ENCODE results near the gene PSG5. TPM values are rescaled to one million over a fixed set of nuclear protein-coding genes. Genes with fewer than 3 reads are reported as not detected.
"Not testable (repeated sequence)": the region's sequence is repeated elsewhere in the genome, so short reads cannot be mapped to it uniquely, and the experiment has no call there.

Gene PSG5
- total RNA-seq, 1 donor from 2014 or later, result not detected

GRCh38 chr19:43188092-43188491 is 1.8 kb upstream of the PSG5 start:
- DNase-seq (ENCODE audit: low read depth), result not testable (repeated sequence)

GRCh38 chr19:43181869-43182771 is 4.2 kb downstream of the PSG5 start:
- not testable (repeated sequence) for DNase-seq (ENCODE audit: low read depth)

DNA sequence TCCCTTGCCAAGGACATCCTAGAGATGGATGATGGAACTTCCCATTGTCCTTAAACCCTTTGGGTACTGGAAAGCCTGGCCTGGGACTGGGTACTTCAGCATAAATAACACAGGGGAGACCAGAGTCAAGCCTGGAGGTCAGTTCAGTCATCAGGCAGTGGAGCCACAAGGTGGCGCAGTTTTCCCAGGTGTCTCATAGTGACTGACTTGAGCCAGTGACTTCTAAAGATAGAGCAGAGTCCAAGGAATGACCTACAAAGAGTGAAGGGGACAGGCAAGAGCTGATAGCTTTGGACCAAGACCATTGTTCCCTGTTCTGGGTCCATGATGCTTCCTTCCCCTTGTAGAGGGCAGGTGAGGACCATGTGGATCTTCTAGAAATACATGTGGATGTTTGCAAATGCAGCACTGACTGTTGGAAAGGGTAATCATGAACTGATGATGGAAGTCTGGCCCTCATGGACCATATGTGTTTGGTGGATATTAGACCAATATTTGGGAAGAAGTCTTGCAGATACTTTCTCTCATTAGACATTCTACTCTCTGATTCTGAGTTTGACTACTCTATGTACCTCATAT is 6.7 kb downstream of the PSG5 start:
- not testable (repeated sequence) for DNase-seq (ENCODE audit: low read depth)

DNA sequence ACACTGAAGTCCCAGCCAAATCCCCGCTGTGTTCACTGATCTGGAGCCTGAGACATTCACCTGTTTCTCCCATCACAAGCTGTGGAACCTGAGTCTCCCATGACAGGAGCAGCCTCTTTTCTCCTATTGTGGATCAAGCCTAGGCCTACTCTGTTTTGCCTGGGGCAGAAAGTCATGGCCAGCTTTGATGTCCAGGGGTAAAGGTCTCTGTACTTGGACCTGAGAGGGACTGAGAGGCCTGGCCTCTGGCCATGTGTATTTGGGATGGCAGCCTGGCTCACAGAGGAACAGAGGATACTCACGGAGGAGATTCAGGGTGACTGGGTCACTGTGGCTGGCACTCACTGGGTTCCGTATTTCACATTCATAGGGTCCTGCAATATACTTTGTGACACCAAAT is 7.8 kb downstream of the PSG5 start:
- not testable (repeated sequence) for DNase-seq (ENCODE audit: low read depth)

GRCh38 chr19:43165906-43166305 is 20.4 kb downstream of the PSG5 start:
- DNase-seq (ENCODE audit: low read depth), result not testable (repeated sequence)

DNA sequence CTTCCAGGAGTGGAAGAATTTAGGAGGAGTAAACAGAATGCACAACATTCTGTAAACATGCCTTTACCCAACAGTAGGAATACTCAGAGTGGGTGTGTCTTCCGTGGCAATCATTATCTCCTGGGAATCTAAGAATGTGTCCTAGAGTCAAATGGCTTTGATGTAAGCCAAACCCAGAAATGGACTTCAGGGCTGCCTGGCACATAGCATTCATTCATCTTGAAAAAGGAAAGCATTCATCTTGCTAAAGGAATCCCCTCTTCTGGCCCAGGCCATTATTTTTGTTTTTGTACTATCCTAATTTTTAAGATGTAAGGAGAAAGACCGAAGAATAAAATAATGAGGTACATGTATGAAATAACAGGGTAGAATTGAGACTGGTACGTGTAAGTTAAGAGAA is 23.2 kb downstream of the PSG5 start:
- DNase-seq (ENCODE audit: low read depth), result not testable (repeated sequence)

DNA sequence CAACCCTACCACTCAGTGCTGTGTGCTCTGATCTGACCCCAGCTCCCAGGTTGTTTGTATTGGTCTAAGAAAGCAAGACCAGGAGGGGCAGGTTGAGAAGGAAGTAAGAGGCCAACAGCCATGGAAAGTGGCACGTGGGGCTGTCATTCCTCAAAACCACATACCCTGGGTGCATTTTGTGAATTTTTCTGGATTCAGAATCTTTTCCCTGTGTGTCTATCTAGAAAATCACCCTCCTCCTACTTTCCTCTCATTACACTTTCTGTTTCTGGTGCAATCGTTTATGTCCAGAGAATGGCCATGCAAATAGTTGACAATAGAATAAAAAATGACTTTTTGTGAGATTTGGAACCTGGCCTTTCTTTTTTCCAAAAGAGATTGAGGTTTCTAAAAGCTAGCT is 24.1 kb downstream of the PSG5 start:
- not testable (repeated sequence) for DNase-seq (ENCODE audit: low read depth)

- DNase-seq (ENCODE audit: low read depth), result peak; percentile 9
These were observed 34.1 kb downstream of the PSG5 start for GRCh38 chr19:43152214-43152613.

DNA sequence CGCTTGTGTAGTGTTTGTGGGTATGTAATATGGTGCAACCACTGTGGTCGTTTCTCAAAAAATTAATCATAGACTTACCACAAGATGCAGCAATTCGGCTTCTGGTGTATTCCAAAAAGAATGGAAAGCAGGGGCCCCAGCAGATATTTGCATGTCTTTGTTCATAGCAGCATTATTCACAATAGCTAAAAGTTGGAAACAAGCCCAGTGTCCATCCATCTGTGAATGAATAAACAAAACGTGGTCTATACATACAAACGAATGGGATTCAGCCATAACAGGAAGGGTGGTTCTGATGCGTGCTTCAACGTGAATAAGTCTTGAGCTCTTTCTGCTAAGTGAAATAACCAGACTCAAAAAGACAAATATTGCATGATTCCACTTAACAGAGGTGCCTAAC is 36.5 kb downstream of the PSG5 start:
- DNase-seq (ENCODE audit: low read depth), result not testable (repeated sequence)

DNA sequence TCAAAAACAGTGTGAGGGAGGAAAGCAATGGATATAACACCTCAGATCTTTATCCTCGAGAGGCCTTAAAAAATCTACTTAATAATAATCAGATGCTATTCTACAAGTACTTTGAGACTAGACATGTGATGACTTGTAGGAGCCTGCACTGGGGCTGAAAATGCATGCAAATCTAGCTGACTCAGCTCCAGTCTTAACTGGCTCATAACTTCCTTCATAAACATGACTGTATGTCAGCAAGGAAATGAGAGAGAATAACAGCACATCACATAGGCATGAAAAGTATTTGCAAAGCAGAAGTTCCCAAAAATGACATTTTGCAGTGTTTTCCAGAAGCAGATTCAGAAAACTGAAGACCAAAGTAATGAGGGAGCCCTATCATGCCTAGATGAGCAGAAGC is 38.1 kb downstream of the PSG5 start:
- peak; percentile 21 for DNase-seq (ENCODE audit: low read depth)

- DNase-seq (ENCODE audit: low read depth), result not testable (repeated sequence)
These were observed 44.6 kb downstream of the PSG5 start for GRCh38 chr19:43141763-43142162.

DNA sequence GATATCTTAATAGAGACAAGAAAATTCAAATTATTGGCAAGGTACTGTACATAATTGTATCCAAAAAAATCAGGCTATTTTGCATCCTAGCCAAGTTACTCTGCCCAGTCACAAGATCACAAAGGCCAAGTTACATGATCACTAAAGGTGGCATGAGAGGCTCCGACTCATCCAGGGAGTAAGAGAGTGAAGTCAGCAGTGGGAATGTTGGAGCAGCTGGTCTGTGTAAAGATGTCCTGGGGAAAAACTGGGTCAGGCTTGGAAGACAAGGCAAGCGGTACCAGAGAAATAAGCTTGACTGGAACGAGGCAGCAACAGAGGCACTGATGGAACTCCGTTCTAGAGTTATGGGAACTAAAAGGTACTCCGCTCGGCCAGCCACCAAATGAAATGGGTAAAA is 53.6 kb downstream of the PSG5 start:
- peak; percentile 40 for DNase-seq (ENCODE audit: low read depth)

- not testable (repeated sequence) for DNase-seq (ENCODE audit: low read depth)
These were observed 55.0 kb downstream of the PSG5 start for GRCh38 chr19:43131281-43131842.

- DNase-seq (ENCODE audit: low read depth), result not testable (repeated sequence)
These were observed 57.1 kb downstream of the PSG5 start for GRCh38 chr19:43129197-43129596.

GRCh38 chr19:43127336-43127735 is 59.0 kb downstream of the PSG5 start:
- peak; percentile 32 for DNase-seq (ENCODE audit: low read depth)

DNA sequence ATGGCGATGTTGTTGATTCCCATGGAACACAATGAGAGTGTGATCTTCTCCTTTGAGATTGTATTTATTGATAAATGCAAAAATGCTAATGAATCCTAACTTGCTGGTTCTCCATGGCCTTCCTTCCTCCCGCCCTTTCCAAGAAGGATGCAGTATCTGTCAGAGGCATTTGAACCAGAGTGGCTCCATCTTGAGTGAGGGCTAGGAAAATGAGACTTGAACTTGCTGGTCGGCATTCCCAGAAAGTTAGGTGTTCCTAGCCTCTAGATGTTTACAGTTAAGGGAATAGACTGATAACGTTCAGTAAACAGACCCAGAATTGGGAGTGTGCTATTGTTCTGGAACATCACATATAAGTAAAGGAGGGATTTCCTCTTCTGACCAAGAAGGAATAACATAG is 59.6 kb downstream of the PSG5 start:
- no peak for DNase-seq (ENCODE audit: low read depth)

- no peak for DNase-seq (ENCODE audit: low read depth)
These were observed 62.0 kb downstream of the PSG5 start for GRCh38 chr19:43124360-43124759.

DNA sequence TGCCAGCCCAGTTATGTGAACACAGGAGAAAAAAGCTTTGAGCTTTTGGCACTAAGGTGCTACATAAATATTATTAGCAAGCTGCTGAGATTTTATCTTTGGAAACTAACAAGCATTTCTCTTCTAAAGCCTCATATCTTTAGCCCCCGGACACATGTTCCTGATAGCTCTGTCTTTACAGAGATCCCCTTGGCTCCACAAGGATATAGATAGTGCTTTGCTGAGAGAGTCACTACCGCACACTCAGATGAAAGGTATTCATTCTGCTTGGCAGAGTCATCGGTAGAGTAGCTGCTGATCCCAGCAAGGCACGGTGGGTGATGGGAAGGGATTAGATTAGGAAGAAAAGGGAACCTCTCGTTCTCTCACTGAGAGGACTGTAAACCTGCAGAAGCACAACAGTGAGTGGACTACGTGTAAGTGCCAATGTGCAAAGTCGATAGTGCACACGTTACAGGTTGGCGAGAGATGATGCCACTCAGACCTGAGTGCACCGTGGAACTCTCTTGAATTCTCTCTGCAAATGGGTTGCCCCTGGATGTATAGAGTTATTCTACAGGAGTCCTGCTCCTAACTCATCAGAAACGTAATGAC is 65.8 kb downstream of the PSG5 start:
- peak; percentile 37 for DNase-seq (ENCODE audit: low read depth)

DNA sequence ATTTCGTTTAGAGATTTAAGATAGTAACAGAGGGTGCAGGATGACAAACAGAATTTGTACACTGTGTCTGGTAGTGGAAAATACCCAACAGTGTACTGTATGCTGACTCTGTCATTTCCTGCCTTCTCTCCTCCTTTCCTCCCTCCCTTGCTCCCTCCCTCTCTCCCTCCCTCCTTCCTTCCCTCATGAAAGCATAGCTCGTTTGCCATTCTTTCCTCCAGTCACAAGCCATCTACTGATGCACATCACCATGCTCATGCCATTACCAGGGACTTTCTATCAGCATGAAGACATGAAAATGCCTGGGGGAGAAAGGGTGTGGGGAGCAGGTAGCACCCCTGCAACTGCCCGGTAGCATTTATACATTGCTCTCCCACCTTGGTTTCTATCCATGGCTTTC is 66.8 kb downstream of the PSG5 start:
- not testable (repeated sequence) for DNase-seq (ENCODE audit: low read depth)
